Fibroblast of upper back skin (primary cell): ENCODE results near the gene BAIAP3.
A peak's percentile ranks its signal among the peaks of the same experiment; 100 is the strongest.
"Not testable (repeated sequence)": the region's sequence is repeated elsewhere in the genome, so short reads cannot be mapped to it uniquely, and the experiment has no call there.

Source experiments
- DNase-seq: peaks from one replicate; pipeline ENCODE4 v3.0.0-alpha.2; 2013

Gene BAIAP3

GRCh38 chr16:1333149-1333812 is at the start of gene BAIAP3:
BAIAP3 (plus strand) TSS chr16:1333645; CDS start chr16:1338550, 4,905 bp downstream.
- peak; percentile 16 for DNase-seq

GRCh38 chr16:1283996-1284616 is 49.3 kb upstream of the BAIAP3 start:
- DNase-seq = no peak

- DNase-seq = no peak
Measured at GRCh38 chr16:1285669-1286512, 47.6 kb upstream of the BAIAP3 start.

- no peak for DNase-seq
Measured at GRCh38 chr16:1286513-1287094, 46.8 kb upstream of the BAIAP3 start.

- no peak for DNase-seq
Measured at GRCh38 chr16:1287982-1288670, 45.3 kb upstream of the BAIAP3 start.

GRCh38 chr16:1288813-1289476 is 44.5 kb upstream of the BAIAP3 start:
- DNase-seq = no peak

GRCh38 chr16:1289477-1289866 is 44.0 kb upstream of the BAIAP3 start:
- DNase-seq = no peak

GRCh38 chr16:1290063-1290501 is 43.4 kb upstream of the BAIAP3 start:
- no peak for DNase-seq

- no peak for DNase-seq
Measured at GRCh38 chr16:1290860-1291575, 42.4 kb upstream of the BAIAP3 start.

- no peak for DNase-seq
Measured at GRCh38 chr16:1291576-1291974, 41.9 kb upstream of the BAIAP3 start.

- DNase-seq = not testable (repeated sequence)
Measured at GRCh38 chr16:1292208-1292607, 41.2 kb upstream of the BAIAP3 start.

- DNase-seq = not testable (repeated sequence)
Measured at GRCh38 chr16:1292808-1293207, 40.6 kb upstream of the BAIAP3 start.

- DNase-seq = no peak
Measured at GRCh38 chr16:1293921-1294656, 39.4 kb upstream of the BAIAP3 start.

GRCh38 chr16:1295465-1295864 is 38.0 kb upstream of the BAIAP3 start:
- DNase-seq = no peak

GRCh38 chr16:1296688-1297017 is 36.8 kb upstream of the BAIAP3 start:
- not testable (repeated sequence) for DNase-seq

- no peak for DNase-seq
Measured at GRCh38 chr16:1297018-1297696, 36.3 kb upstream of the BAIAP3 start.

GRCh38 chr16:1298406-1298805 is 35.0 kb upstream of the BAIAP3 start:
- DNase-seq = no peak

GRCh38 chr16:1299012-1299867 is 34.2 kb upstream of the BAIAP3 start:
- DNase-seq = no peak

- DNase-seq = no peak
Measured at GRCh38 chr16:1299868-1300203, 33.6 kb upstream of the BAIAP3 start.
